IPS-18a (cell line): ENCODE results near the gene RPP30.
"Not testable (repeated sequence)": the region's sequence is repeated elsewhere in the genome, so short reads cannot be mapped to it uniquely, and the experiment has no call there.

ENCODE experiments used
- H3K27ac ChIP-seq: one replicate; pipeline ENCODE4 v1.5.1; 2013; ENCODE audit warnings: low read length
- H3K27me3 ChIP-seq: one replicate; pipeline ENCODE4 v1.6.1; 2013; ENCODE audit warnings: mild to moderate bottlenecking, low read length; ENCODE audit not compliant: control insufficient read depth, insufficient read depth
- H3K36me3 ChIP-seq: one replicate; pipeline ENCODE4 v1.6.1; 2013; ENCODE audit warnings: low read depth, low read length; ENCODE audit not compliant: control insufficient read depth
- H3K4me1 ChIP-seq: one replicate; pipeline ENCODE4 v1.6.1; 2013; ENCODE audit warnings: low read depth, low read length; ENCODE audit not compliant: control insufficient read depth
- H3K4me3 ChIP-seq: one replicate; pipeline ENCODE4 v1.5.1; 2013; ENCODE audit warnings: low read length
- H3K9ac ChIP-seq: one replicate; pipeline ENCODE4 v1.6.1; 2013; ENCODE audit warnings: mild to moderate bottlenecking, low read length, moderate library complexity
- H3K9me3 ChIP-seq: one replicate; pipeline ENCODE4 v1.6.1; 2013; ENCODE audit warnings: low read depth, low read length; ENCODE audit not compliant: control insufficient read depth

RPP30 gene

GRCh38 chr10:90936276-90936659, 64.5 kb downstream of the RPP30 start:
- no peaks in the 10 kb centered on the region for H3K36me3 ChIP-seq
- peaks cover 93% of the 10 kb centered on the region for H3K27me3 ChIP-seq
- H3K9me3 ChIP-seq: no peaks in the 10 kb centered on the region
- H3K27ac ChIP-seq: no peak overlapping the region
- peaks cover 4% of the 10 kb centered on the region for H3K4me1 ChIP-seq
- no peak overlapping the region for H3K9ac ChIP-seq
- H3K4me3 ChIP-seq: no peak overlapping the region

DNA sequence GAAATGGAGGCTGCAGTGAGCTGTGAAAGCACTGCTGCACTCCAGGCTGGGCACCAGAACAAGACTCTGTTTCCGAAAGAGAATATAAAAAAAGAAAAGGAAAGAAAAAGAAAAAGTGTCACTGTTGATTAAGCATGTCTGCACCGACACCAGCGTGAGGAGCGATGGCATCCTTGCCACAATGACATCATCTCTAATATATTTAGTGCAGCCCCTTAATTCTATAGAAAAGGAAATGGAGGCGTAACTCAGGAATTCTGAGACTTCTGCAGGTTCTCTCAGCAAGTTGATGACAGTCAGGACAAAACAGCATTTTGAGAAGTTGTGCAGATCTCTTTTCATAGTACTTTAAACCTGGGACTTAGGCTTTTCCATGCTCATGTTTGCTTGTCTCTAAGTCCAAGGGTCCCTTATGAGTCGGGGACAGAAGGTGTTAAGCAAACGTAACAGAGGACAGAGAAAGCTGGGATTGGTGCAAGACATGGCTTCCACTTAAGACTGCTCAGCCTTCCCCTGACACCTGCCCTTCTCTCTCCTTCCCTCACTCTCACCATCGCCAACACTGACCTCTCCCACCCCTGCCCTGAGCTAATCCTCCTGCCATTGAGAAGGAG, 66.0 kb downstream of the RPP30 start:
- Histone ChIP-seq H3K27ac (no peak overlapping the region), H3K36me3 (no peaks in the 10 kb centered on the region), H3K4me1 (no peaks in the 10 kb centered on the region), H3K9ac (no peak overlapping the region), H3K9me3 (no peaks in the 10 kb centered on the region), H3K27me3 (peaks cover 82% of the 10 kb centered on the region), H3K4me3 (no peak overlapping the region)

DNA sequence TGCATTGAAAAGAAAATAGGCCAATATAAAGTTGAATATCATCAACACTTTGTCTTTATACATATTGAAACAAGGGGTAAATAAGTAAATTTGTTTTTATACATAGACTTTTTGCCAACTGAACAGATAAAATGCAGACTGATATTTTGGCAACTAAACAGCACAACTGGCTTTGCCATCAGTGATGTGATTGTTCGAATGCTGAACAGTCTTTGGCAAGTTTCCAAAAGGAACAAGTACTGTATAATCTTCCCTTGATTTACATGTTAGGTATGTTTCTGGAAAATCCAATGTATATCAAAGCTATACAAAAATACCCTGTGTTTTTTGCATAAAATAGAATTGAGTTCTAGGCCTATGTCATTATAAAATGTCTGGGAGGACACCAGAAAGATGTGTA, 67.3 kb downstream of the RPP30 start:
- H3K9me3 ChIP-seq: no peaks in the 10 kb centered on the region
- H3K27me3 ChIP-seq: peaks cover 70% of the 10 kb centered on the region
- no peak overlapping the region for H3K9ac ChIP-seq
- no peaks in the 10 kb centered on the region for H3K36me3 ChIP-seq
- H3K4me1 ChIP-seq: no peaks in the 10 kb centered on the region
- no peak overlapping the region for H3K4me3 ChIP-seq
- H3K27ac ChIP-seq: no peak overlapping the region

GRCh38 chr10:90939648-90940047, 67.9 kb downstream of the RPP30 start:
- Histone ChIP-seq H3K27me3 (peaks cover 70% of the 10 kb centered on the region), H3K9me3 (no peaks in the 10 kb centered on the region), H3K4me3 (no peak overlapping the region), H3K36me3 (no peaks in the 10 kb centered on the region), H3K9ac (no peak overlapping the region), H3K4me1 (no peaks in the 10 kb centered on the region), H3K27ac (no peak overlapping the region)

DNA sequence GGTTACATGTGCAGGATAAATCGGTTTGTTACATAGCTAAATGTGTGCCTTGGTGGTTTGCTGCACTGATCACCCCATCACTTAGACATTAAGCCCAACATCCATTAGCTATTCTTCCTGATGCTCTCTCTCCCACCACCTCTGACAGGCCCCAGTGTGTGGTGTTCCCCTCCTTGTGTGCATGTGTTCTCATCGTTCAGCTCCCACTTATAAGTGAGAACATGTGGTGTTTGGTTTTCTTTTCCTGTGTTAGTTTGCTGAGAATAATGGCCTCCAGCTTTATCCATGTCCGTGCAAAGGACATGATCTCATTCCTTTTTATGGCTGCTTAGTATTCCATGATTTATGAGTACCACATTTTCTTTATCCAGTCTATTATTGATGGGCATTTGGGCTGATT, 71.2 kb downstream of the RPP30 start:
- H3K27me3 ChIP-seq: peaks cover 53% of the 10 kb centered on the region
- H3K36me3 ChIP-seq, H3K27ac ChIP-seq, H3K9me3 ChIP-seq, H3K9ac ChIP-seq, H3K4me3 ChIP-seq, H3K4me1 ChIP-seq: not testable (repeated sequence)

DNA sequence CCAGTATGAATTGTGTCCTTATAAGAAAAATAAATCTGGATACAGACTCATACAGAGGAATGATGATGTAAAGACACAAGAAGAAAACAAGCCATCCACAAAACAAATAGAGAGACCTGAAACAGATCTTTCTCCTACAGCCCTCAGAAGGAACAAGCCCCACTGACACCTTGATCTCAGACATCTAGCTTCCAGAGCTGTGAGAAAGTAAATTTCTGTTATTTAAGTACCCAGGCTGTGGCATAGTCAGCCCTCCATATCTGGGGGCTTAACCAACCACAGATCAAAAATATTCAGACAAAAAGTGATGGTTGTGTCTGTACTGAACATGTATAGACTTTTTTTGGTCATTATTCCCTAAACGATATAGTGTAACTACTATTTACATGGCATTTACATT, 73.0 kb downstream of the RPP30 start:
- Histone ChIP-seq H3K4me1 (no peaks in the 10 kb centered on the region), H3K9me3 (no peaks in the 10 kb centered on the region), H3K4me3 (no peak overlapping the region), H3K27ac (no peak overlapping the region), H3K27me3 (peaks cover 49% of the 10 kb centered on the region), H3K9ac (no peak overlapping the region), H3K36me3 (no peaks in the 10 kb centered on the region)

DNA sequence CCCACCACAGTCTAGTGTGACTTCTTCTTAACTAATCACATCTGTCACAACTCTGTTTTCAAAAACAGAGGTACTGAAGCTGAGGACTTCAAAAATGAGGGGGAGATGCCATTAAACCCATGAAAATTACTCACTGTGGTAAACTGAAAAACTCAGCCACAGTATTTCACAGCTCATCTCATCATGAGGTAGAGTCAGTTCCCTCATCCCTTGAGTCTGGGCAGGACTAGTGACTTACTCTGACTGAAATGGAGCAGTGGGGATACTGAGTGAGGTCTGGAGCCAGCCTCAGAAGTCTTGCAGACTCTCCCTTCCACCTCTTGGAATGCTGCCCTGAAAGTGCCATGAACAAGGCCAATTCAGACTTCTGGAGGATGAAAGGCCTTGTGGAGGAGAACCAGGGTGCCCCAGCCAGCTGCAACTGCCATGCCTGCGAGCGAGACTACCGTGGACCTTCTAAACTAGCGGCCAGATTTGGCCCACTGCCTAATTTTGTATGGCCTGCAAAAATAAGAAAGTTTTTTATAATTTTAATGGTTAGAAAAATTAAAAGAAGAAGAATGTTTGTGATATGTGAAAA, 73.8 kb downstream of the RPP30 start:
- no peak overlapping the region for H3K9ac ChIP-seq
- peaks cover 41% of the 10 kb centered on the region for H3K27me3 ChIP-seq
- H3K4me3 ChIP-seq: no peak overlapping the region
- H3K27ac ChIP-seq: no peak overlapping the region
- H3K36me3 ChIP-seq: no peaks in the 10 kb centered on the region
- H3K9me3 ChIP-seq: no peaks in the 10 kb centered on the region
- H3K4me1 ChIP-seq: no peaks in the 10 kb centered on the region

DNA sequence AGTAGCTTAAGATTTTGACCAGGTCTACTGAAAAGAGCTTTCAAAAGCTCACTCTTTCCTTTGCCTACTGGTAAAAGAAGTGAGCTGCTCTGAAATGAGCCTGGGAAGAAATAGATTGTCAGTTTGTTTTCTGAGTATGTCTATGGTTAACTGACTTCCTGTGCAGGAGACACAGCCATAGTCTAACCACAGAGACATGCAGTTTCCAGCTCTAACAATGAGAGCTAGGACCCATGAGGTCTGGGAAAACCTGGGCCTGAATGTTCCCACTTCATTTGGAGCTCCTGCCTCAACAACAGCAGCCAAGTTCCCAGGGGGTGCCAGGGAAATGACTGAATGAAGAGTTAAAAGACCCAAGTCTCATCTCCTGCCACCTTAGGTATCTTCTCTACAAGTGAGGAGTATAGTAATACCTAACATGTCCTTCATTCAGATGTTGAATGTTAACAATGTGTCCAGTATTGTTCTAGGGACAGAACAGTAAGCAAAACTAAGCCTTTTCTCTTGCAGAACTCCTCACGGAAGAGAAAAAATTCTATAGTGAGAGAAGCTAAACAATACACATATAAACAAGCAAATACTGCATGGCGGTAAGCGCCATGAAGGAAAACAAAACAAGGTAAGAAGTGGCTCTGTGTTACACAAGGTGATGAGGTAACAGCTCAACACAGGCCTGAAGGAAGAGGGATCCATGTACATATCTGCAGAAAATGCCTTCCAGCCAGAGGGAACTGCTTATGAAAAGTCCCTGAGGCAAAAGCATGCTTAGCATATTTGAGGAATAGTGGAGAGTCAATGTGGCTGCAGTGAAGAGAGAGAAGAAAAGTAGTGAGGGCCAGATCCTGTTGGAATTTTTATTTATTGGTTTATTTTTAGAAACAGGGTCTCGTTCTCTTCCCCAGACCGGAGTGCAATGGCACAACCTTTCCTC, 75.5 kb downstream of the RPP30 start:
- Histone ChIP-seq H3K36me3 (no peaks in the 10 kb centered on the region), H3K9ac (no peak overlapping the region), H3K4me3 (no peak overlapping the region), H3K9me3 (no peaks in the 10 kb centered on the region), H3K27ac (no peak overlapping the region), H3K4me1 (no peaks in the 10 kb centered on the region), H3K27me3 (peaks cover 30% of the 10 kb centered on the region)
